NCI-H128 (cell line): ENCODE measurements around the gene KIF19.
"Not testable (repeated sequence)": the region's sequence is repeated elsewhere in the genome, so short reads cannot be mapped to it uniquely, and the experiment has no call there.

Experiments used
- DNase-seq: peaks from one replicate; lab custom pipeline; 2025; ENCODE audit not compliant: unreplicated experiment; lab: John Stamatoyannopoulos, UW

The KIF19 gene

DNA sequence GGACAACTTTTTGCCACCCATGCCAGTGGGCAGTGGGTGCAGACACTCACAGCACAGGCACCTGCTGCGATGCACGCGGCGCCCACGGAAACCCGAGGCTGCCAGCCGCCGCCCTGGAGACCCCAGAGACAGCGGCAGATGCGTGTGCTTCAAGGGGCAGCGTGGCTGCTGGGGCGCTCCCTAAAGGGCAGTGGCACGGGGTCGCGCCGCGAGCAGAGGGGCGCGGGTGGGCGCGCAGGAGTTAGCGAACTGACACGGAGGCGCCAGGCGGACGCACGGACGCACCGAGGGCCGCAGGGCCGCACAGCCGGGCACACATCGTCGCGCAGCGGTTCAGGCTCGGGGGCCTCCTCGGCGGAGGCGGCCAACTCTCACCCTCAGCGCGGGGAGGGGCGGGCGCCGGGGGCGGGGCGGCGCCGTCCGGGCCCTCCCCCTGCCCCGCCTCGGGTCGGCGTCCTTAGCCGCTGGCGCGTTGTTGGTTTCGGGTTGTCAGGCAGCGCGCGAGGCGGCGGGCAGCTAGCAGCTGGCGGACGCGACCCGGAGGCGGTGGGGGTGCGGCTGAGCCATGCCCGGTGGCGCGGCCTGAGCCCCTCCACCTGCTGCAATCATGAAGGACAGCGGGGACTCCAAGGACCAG is at the start of gene KIF19:
TSS of gene KIF19 (plus strand) at position 484 of the 637 bp plus-strand sequence. CDS start at position 608, 124 bp downstream.
- DNase-seq = no peak

DNA sequence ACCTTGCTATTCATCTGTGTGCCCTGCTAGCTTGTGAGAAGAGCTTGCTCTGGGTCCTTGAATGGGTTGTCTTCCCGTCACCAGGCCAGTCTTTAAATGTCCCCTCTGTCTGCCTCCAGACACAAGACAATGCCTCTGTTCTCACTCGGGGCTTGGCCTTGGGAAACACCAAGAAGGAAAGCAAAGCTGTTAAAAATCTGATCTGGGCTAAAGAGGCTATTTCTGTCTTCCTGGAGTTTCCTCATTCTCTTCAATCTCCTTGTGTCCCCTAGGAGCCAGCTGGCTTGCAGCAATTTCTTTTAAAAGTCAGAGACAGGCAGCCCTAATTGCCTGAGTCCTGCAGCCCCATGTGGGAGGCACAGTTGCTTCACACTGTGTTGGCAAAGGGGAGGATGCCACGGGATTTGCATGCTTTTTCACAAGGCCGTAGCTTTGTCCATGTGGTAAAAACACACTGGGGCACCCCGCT is 49.5 kb upstream of the KIF19 start:
- no peak for DNase-seq

DNA sequence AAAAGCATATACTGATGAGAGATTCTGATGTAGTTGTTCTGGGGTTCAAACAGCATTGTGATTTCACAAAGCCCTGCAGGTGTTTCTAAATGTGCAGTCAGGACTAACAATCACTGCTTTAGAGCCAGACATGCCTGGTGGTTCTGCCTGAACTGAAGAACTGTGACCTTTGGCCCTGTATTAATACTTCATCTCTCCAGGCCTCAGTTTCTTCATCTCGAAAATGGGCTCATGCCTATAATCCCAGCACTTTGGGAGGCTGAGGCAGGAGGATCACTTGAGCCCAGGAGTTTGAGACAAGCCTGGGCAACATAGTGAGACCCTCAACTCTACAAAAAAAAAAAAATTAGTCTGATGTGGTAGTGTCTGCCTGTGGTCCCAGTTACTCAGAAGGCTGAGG is 48.1 kb upstream of the KIF19 start:
- DNase-seq = no peak

DNA sequence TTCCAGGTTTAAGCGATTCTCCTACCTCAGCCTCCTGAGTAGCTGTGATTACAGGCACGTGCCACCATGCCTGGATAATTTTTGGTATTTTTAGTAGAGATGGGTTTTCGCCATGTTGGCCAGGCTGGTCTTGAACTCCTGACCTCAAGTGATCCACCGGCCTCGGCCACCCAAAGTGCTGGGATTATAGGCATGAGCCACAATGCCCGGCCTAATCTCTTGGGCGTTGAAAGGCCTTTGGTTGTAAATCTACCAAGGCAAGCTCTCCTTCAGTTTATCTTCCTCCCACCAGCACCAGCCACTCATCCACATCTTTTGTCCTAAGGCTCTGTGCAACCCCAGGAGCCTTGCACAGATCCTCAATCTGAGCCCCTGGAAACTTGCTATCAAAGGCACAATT is 46.4 kb upstream of the KIF19 start:
- not testable (repeated sequence) for DNase-seq

DNA sequence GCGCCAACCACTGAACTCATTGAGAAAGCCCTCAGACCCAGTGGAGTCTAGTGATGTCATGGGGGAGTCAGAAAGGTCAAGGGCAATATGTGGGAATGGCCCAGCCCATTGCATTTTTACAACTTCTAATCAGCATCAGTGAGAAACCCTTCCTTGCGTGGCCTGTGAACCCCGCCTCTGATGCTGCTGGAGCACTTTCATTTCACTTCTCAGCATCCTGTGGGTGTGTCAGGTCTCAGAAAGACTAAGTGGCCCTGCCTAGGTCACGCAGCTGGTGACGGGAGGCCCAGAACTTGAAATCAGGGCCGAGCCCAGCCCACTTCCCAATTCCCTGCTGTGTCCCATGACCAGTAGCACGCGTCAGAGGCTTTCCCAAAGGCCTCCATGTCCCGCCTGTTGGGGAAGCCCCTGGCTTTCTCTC is 45.9 kb upstream of the KIF19 start:
- no peak for DNase-seq

- DNase-seq = no peak
These were observed 44.2 kb upstream of the KIF19 start for GRCh38 chr17:74281799-74282198.

- not testable (repeated sequence) for DNase-seq
These were observed 43.8 kb upstream of the KIF19 start for GRCh38 chr17:74282274-74282586.

GRCh38 chr17:74282587-74283370 is 43.2 kb upstream of the KIF19 start:
- no peak for DNase-seq

GRCh38 chr17:74283371-74283673 is 42.7 kb upstream of the KIF19 start:
- DNase-seq = no peak

- no peak for DNase-seq
These were observed 38.9 kb upstream of the KIF19 start for GRCh38 chr17:74287031-74287602.

DNA sequence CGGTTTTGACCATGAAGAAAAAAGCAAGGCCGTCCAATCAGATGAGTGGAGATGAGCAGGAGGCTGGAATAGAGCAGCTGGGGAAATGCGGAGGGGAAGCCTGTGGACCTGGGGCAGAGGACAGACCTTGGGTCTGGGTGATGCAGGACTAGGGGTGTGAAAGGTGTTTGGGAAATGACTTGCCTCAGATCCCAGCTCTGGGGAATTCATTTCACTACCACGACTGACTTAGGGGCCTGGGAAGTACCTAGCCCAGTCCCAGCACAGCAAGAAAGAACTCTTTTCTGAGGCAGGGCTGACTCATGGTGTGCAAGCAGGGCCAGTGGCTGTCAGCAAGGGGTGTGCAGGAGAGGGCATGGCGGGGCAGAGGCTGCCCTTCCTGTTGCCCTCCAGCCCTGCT is 37.2 kb upstream of the KIF19 start:
- no peak for DNase-seq

- DNase-seq = no peak
These were observed 36.3 kb upstream of the KIF19 start for GRCh38 chr17:74289688-74290087.

GRCh38 chr17:74290340-74290739 is 35.7 kb upstream of the KIF19 start:
- DNase-seq = no peak

GRCh38 chr17:74292495-74292894 is 33.5 kb upstream of the KIF19 start:
- no peak for DNase-seq

DNA sequence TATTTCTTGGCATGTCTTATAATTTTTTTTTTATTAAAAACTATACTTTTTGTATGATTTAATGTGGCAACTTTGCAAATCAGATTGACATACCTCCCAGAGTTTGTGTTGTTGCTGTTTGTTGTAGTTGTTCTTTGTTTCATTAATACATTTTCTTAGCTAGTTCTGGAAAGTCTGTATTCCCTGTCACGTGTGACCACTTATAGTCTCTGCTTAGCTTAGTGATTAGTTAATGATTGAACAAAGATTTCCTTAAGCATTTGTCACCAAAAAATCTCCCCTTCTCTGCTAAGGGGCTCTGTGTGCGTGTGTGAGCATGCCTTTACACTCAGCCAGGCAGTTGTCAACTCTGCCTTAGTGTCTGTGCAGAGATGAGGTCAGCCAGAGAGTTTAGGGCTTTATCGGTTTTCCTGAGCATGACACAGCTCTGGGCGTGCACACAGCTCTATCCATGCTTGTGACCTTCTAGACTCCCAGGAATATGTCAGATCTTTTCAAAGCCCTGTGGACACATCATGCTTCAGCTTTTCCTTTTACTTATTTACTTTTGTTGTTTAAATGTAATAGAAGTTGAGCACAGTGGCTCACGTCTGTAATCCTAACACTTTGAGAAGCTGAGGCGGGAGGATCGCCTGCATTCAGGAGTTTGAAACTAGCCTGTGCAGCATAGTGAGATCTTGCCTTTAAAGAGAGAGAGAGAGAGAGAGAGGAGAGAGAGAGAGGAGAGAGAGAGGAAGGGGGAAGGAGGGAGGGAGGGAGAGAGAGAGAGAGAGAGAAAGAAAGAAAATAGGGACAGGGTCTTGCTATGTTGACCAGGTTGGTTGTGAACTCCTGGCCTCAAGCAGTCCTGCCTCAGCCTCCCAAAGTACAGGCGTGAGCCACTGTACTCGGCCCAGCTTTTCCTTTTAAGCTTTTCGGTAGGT is 30.1 kb upstream of the KIF19 start:
- DNase-seq = no peak

DNA sequence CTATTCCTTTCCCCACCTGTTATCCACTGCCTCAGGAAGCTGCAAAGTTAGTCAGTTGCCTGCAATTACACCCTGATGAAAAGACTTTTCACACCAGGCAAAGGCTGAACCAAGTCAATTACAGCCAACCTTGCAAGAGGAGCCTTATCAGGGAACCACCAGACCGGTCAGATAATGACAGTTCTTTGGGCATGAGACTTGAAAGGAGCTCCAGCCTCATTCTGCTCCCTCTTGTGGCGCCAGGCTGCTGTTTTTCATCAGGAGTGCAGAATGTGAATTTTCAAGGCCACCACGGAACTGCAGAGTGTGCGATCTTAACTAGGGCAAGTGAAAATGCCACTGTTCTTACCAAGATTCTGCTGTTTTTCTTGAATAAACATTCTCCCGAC is 29.5 kb upstream of the KIF19 start:
- DNase-seq = no peak

DNA sequence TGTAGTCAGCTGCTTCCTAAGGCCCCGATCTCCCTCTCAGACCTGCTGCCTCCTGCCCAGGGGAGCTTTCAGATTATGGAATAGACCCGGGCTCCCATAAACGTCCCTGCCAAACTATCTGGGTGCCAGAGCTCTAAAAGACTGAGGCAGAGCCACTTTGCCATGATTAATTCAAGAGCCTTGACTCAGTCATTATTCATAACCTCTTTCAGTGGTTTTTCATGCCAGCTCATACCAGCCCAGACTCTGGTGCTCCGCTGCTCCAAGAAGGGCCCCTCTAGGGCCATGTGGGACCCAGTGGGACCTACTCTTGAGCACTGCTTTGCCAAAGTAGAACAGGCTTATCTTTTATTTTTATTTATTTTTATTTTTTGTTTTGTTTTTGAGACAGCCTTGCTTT is 28.1 kb upstream of the KIF19 start:
- no peak for DNase-seq

DNA sequence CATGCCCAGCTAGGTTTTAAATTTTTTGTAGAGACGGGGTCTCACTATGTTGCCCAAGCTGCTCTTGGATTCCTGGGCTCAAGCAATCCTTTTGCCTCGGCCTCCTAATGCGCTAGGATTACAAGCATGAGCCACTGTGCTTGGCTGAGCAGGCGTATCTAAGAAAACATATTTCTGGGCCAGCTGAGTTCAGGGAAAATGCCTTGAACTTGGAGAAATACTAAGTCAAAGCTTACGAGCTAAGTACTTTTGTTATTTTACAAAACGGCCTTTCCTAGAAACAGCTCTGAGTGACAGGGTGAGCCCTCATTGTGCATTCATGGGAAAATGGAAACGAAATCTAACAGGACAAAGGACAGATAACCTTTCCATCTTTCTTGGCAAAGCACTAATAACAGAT is 27.2 kb upstream of the KIF19 start:
- DNase-seq = no peak

DNA sequence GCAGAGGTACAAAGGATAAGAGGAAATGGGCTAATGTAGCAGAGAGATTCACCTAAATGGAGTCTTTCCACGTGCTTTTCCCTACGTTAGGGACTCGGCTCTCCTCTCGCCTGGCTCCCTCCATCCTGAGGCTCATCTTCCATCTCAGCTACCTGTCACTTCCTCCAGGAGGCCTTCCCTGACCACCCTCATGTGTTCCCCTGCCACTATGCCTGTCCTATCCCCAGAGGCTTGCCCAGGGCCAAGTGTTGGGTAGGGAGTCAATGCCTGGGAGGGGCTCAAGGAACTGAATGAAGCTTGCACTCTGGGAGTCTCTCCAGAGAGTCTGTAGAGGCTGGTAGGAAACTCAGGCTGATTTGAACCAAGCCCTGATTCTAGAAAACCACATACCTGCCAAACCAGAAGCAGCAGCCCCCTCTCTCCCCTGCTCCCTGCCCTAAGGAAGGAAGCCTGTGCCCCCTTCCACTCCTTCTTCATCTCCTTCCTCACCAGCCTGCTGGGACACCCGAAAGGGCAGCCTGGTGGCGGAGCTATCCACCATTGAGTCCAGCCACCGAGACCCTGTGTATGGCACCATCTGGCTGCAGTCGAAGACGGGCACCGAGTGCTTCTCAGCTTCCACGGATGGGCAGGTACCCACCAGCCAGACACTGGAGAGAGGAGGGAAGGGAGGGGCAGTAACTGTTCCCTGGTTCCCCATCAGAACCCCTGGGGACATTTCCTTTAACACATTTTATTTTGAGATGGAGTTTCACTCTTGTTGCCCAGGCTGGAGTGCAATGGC is 26.6 kb upstream of the KIF19 start:
- DNase-seq = no peak

DNA sequence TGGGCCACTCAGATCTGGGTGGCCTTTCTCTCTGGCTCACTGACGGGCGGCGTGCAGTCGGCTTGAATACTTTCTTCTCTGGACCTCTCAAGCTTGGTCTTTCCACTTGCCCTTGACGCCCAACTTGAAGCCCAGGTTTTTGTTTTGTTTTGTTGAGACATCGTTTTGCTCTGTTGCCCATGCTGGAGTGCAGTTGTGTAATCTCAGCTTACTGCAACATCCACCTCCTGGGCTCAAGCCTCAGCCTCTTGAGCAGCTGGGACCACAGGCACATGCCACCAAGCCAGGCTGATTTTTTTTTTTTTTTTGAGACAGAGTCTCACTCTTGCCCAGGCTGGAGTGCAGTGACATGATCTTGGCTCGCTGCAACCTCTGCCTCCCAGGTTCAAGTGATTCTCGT is 22.7 kb upstream of the KIF19 start:
- DNase-seq = no peak

- no peak for DNase-seq
These were observed 21.8 kb upstream of the KIF19 start for GRCh38 chr17:74304184-74304583.
